Measurements from ENCODE around the gene IFRD2.

DNA sequence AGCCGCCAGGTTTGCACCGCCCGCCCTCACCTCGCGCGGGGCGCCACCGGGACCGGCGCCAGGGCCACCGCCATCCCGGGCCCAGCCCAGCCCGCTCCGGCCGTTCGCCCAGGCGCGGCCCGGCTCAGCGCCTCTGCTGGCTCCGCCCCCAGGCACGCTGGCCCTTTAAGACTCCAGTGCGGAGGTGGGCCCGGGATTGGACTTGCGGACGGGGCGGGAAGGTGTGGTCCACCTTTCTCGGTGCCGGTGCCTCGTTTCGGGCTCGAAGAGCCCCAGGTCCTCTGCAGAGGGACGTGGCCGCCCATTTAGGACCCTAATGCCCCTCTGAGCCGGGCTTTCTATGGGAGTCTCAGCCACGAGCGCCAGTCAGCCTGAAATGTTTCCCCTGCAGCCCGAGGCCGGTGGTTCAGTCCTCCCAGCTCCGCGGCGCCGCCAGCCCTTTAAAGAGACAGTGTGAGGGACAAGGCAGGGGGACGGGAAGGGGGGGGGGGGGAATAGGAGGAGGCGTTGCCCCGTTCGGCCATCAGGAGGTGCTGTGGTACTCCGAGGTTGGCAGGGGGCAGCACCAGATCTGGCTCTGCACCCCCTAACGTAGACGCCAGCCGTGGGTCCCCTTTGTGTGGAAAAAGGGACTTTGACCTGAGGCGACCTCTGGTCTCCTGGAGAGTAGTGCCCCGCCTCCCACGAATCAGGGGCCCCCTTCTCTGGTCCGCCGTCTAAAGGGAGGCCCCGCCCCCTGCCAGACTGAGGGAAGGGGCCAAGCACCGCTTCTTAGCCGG, 29.3 kb upstream of the IFRD2 start:
- peak; percentile 17 to 75 for TF ChIP-seq POLR2A (IDR thresholded peaks at IDR 0.05)
- TF ChIP-seq, protein P1, sequence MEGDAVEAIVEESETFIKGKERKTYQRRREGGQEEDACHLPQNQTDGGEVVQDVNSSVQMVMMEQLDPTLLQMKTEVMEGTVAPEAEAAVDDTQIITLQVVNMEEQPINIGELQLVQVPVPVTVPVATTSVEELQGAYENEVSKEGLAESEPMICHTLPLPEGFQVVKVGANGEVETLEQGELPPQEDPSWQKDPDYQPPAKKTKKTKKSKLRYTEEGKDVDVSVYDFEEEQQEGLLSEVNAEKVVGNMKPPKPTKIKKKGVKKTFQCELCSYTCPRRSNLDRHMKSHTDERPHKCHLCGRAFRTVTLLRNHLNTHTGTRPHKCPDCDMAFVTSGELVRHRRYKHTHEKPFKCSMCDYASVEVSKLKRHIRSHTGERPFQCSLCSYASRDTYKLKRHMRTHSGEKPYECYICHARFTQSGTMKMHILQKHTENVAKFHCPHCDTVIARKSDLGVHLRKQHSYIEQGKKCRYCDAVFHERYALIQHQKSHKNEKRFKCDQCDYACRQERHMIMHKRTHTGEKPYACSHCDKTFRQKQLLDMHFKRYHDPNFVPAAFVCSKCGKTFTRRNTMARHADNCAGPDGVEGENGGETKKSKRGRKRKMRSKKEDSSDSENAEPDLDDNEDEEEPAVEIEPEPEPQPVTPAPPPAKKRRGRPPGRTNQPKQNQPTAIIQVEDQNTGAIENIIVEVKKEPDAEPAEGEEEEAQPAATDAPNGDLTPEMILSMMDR (IDR thresholded peaks at IDR 0.05) = peak in 5 of 6 experiments; percentile 23 to 61 (median 43)
